NCI-H1930 (cell line): ENCODE data around the gene CEP112.

Experiments
- DNase-seq, 2 experiments: peaks; one replicate each; lab custom pipeline; 2025; lab: John Stamatoyannopoulos, UW

CEP112 gene

DNA sequence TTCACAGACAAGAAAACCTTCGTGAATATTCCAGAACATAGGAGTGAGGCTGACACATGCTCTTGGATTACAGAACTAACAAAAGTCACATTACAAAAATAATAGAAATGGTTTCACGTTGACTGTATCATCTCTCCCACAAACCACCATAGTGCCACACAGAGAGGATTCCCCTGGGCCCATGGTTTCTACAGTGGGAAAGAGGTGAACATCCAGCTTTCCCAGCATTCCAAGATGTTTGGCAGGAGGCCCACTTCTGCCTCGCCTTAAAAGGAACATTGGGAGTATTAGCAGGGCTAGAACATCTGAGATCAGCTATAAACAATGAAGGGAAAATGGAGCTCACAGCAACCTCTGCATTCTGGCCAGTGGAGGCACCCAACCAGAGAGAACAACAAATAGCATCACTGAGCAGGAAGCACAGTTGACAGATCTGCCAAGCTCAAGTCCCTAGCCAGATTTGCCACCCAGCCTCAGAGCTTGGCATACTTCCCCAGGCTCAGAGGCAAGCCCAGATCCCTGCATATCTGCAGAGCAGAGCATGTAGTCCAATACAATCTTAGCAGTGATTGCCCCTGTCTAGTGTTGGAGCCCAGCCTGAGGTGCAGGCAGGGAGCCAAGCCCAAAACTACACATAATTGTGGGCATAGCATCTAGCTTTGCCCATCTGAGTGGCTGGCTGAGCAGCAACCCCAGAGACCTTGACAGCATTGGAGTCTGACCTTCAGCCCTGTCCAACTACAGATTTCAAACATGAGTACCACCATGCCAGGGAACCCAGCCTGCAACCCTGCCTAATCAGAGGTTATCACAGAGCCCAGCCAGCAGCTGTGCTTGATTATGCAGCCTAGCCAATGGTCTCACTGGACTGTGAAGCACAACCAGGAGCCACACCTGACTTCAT, 260.4 kb downstream of the CEP112 start:
- DNase-seq: no peak

DNA sequence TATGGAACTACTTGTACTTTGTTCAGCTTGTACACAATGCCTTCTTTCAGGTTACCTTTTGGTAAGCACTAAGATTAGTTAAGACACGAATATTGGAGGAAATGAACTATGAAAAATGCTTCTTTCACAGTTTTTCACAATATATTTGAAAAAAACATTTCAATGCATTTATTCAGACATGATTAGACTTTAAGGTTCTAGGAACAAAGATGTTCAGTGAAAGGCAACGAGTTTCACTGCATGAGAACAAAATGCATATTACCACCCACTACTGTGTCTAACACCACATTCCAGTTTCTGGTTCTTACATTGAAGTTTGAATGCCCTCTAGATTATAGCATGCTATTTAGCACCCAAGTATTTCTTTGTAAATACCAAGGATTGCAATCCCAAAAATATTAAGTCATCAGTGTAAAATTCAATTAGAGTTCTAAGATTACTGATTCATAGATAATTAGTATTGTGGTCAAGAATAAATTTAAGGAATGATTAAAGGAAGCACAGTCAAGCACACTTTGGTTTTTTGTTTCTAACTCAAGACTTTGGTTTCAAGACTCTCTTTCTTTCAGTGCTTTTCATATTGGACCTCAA, 261.7 kb downstream of the CEP112 start:
- DNase-seq: no peak

DNA sequence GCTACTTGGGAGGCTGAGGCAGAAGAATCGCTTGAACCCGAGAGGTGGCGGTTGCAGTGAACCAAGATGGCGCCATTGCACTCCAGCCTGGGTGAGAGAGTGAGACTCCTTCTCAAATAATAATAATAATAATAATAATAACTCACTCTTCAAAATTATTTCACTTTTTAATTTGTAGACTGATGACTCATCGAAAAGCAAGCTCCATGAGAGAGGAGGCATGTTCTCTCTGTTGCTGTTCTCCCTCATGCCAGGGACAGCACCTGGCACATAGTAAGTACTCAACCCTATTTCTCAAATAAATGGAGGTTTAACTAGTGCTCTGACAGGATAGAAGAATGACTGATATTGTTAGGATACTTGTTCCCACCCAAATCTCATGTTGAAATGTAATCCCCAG, 265.3 kb downstream of the CEP112 start:
- DNase-seq: no peak

DNA sequence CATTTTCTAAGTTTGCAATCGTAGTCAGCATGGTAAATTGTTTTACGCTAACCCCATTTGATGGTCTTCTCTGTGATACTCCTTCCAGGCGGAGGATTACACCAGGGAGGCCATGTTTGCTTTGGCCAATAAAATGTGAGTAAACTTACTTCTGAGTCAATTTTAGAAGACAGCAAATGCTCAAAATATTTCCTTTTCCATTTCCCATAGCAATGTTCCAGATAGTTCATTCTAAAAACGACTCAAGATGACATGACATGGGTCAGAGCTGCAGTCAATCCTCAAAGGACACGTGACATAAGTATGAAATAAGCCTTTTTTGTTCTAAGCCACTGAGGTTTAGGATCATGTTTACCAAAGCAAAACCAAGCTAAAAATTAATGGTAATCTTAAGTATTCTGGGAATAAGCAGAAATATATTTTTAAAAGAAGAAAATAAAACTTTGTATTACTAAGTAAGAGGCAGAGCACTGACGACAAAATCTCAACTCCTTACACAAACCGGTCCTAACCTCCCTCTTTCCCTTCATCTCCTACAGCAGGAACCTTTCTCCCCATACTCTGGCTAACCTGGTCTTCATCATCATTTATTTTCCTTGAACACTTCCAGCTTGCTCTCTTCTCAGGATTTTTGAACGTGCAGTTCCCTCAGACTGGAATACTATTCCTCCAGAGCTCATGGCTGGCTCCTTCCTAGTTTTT, 266.2 kb downstream of the CEP112 start:
- DNase-seq: no peak

DNA sequence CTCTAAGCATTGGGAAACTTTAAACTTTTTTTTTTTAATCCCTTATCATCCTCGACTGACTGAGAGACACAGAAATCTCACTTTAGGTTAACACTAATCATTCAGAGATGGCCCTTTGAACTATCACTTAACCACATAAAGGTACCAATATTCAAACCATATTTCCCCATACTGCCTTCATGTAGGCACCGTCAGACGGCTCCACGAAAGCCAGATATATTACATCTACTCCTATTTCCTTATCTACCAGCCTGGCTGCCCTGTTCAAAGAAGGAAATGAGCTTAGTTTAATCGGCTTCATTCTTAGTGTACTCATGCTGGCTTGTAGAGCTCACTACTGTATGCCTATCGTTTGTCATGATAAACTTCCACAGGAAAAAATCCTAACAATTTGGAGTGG, 270.9 kb downstream of the CEP112 start:
- DNase-seq: no peak

DNA sequence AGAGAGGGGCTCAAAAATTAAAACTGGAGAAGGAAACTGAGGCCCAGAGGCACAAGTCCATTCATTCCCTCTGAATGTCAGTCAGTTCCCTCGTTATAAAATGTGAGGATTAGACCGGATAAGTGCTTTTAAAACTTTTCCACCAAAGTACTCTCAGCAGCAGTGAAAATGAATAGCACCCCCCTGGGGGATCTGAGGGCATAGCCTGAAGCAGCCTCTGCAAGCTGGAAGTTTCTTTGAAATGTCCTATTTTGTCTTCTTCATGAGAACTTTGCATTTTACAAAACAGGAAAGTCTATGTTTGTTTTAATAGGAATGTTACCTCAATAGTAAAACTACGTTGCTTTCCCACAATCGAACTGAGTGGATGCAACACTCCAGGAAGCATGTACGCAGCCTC, 273.0 kb downstream of the CEP112 start:
- DNase-seq: no peak

DNA sequence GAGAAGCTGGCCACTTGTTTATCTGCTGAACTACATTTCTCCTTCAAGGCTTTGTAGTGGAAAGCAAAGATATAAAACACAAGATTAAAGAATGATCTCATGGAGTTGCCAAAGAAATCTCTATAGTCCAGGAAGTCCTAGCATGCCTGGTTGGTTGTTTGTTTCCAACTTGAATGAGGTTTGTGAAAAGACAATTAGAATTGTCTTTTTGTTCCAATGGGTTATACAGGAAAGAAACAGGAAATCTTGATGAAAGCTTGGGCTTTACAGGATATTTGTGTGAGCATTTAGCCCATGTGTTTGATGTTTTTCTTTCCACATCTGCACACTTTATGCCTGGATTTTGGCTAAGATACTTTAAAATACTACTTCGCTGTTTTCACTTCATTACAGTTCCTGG, 273.4 kb downstream of the CEP112 start:
- no peak for DNase-seq

DNA sequence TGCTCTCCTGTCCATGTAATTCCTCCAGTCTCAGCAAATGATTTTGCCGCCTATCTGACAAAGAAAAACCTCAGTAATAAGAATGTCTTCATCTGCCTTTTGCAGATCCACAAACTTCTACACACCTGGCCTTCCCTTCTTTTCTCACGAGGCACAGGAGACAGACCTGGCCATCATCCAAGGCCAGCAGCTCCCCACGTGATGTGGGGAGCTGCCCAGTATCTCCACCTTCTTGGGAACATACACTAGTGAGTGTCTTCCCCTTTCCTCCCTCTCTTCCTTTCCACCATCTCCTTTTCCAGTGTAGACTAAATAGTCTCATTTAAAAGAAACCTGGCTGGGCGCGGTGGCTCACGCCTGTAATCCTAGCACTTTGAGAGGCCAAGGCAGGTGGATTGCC, 274.4 kb downstream of the CEP112 start:
- no peak for DNase-seq

DNA sequence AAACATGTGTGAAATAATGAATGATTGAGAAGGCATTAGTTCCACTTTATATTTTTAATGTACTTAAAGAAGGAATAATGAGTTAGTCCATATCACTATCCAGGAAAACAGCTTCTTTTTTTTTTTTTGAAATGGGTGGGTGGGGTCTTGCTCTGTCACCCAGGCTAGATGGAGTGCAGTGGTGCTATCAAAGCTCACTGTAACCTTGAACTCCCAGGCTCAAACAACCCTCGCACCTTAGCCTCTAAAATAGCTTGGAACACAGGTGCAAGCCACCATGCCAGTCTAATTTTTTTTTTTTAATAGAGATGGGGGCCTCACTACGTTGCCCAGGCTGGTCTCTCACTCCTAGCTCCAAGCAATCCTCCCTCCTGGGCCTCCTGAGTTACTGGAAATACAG, 275.5 kb downstream of the CEP112 start:
- no peak for DNase-seq

DNA sequence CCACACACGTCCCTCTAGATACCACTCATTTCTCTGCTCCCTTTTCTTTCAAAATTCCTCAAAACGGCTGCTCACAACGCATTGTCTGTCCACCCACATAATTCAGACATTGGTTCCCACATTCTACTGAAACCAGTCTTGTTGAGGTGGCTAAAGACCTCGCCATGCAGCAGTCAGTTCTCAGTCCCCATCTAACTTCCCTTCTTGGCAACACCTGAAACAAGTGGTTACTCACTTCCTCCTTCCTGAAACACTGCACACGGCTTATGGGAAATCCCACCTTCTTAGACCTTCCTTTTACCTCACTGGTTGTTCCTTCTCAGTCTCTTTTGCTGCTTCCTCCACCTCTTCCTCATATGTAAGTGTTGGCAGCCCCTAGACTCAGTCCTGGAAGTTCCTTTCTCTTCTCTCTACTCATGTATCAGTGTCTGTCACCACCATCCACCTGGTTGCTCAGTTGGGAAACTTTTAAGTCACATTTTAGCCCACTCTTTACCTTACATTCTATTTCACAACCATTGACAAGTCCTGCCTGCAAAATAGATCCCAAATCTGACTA, 277.1 kb downstream of the CEP112 start:
- DNase-seq: no peak

DNA sequence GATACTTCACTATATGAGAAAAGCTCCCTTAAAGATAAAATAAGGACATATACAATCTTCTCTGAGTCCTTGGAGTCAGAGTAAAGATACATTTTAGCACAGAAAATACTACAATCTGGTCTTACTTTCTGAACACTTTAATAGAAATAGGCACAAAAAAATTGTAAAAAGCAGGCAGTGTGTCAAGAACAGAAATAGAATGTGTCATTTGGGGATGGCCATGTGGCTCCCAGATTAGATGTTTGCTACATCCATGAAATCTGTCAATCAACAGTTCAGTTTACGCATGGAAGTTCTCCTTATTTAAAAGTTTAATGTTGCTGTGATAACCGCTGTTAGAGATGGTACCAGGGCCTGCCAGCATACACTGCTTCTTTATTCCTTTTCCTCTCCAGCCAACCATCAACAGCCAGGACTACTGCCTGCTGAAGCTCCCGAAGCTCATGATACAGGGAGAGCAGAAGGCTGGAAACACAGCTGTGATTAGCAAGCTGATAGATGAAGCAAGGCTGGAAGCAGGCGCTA, 278.5 kb downstream of the CEP112 start:
- DNase-seq: no peak

DNA sequence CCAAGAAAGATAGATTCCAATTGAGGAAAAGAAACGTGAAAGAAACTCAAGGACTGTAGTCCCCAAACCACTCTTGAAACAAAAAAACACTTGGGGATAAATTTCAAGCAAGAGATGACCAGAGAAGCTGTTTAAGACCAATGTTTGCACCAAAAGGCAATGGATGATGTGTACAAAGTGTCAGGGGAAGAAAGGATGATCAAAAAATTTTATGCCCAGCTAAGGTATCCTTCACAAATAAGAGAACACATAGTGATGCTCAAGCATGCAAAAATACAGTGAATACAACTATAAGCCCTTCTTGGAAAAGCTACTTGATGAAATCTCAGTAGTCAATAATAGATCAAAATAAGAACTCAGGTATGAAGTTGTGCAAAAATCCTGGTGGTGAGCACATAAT, 281.1 kb downstream of the CEP112 start:
- no peak for DNase-seq

DNA sequence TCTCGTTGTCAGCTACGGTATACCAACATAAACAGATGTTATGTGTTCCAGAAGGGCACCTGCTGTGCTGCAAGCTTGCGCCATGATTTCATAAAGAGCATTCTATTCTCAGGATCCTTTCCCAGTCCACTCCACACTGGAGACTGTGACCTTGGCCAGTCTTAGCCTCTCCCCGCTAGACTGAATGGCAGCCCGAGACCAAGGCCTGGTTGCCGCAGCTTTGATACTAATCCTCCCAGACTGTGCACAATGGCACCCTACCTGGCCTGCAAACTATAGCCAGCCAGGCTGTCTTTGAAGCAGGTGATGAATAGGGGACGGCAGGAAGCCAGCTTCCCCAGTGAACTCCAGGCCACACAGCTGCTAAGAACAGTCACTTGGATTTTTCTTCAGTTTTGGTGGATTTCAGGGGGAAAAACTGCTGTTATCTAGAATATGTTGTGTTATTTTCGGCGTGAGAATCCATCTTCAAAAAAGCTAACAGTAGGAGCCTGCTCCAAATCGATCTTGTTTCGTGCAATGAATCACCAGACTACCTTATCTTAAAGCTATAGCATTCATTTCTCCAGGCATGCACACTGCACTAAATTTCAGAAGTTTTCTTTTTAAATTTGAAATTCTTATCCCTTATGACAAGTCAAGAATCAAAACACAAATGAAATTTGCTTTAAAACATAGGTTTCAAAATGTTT, 289.0 kb downstream of the CEP112 start:
- peak; percentile 61 to 66 for DNase-seq

DNA sequence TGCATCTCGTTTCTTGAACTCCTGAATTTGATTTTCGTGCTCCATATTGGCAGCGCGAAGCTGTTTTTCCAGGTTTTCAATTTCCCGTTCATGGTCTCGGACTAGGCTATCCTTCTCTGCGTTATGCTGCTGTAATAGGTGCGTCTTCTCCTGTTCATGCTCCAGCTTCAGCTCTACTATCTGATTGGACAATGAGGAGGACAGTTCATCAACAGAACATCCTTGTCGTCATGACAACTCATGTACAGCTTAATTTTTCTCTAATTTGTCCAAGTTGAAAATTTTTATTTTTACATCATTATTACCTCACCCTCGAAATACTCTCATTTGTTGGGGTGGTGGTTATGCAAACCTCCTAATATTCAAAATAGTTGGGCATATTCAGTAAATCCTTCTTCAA, 289.8 kb downstream of the CEP112 start:
- peak; percentile 60 to 61 for DNase-seq

DNA sequence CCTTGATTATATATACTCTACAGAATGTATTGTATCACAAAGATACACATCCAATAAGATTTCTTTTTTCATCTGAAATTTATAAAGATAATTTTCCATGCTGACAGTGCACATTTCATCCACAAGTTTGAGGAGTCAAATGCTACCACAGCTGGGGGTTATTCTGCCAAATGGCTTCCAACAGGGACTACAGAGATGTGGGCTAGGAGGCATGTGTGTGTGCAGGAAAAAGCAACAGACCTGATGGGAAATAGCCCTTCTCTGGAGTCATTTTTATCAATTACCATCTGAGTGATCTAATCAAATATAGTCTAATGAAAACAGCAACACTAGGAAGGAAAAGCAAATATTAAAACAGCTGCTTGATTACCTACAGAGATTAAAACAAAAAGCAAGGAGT, 290.5 kb downstream of the CEP112 start:
- DNase-seq: peak; percentile 59 to 73

DNA sequence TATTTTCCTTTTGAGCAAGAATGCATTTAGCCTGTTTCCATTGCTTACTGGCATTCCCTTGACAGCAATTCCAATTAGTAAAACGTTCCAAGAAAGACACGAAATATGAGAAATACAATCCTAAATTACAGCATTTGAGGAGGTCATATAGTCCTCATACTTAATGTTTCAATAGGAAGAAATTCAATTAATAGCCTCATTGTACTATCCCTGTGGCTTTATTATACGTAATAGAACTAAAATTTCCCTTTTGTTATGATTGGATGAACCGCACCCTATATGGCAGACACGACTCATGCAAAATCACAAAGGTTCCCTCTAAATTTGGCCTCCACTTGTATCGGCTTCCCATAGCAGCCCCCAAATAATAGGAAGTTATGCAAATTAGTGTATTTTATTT, 291.7 kb downstream of the CEP112 start:
- DNase-seq: peak in 1 of 2 experiments; percentile 7

DNA sequence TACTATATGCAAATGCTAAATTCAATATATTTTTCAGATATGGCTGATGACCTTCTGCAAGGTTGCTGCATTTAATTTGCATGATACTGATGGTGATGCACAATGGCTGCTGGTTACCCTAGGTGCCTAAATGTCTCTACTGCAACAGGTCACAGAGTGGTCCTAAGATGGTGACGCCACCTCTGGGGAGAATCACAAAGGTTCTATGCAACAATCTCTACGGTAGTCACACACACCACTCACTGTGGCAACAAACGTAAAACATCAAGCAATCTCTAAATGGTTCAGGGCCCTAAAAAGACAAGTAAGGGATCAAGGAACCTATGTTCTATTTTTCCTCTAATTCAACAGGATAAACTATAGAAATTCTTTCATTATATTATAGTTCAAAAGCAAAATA, 293.3 kb downstream of the CEP112 start:
- peak; percentile 7 to 42 for DNase-seq

DNA sequence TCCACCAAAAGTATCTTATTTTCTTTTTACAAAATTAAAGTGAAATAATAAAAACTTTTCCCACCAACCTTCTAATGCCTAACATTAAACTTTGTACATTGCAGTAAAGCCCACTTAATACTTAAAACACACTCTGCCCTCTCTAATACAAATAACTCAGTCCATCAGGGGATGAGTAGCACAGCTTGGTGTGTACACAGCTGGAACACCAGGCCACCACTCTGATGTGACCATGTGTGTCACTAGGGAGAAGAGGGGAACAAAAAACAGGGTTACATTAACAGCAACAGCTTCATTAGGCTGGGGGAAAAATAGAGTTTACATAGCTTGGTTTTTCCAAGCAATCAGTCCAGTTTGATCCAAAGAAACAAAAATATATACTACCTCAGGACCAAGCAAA, 295.0 kb downstream of the CEP112 start:
- DNase-seq: peak; percentile 47 to 59

DNA sequence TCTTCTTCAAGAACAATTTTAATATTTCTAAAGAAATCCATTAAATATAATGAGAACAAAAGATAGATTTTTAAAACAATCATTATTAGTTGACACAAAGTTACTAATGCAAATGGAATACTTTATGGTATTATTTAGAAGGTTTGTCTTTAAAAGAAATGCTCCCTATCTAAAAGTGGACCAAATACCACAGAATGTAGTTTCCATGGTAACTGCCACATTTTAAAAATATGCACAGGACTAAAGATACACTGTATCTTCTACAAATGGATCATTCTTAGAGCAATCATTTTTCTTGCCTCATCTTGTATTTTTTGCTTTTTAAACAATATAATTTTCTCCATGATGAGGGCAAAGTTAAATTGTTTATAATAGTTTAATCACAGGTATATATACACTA, 296.0 kb downstream of the CEP112 start:
- no peak for DNase-seq

DNA sequence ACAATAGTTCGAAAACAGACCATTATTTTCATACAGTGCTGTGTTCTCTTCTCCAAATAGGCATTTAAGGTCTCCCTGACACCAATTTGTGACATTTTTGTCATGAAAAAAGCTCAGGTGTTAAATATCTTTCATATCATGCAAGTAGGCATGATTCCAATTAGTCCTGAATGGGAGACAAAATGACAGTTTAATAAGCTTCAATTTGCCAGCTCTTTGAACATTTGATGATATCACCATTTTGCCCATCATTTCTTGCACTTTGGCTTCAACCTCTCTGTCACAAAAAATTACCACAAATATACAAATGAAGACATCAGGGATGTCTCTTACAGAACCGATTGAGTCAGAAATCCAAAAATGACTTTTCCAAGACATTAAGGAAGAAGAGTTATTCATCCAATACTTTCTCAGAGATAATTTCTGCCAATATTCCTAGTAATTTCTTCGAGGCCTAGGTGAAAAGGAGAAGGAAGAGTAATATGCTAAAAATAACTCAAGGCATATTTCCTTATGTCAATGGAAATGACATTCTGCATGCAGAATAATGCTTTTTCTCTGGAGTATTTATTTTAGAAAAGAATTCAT, 298.1 kb downstream of the CEP112 start:
- no peak for DNase-seq

DNA sequence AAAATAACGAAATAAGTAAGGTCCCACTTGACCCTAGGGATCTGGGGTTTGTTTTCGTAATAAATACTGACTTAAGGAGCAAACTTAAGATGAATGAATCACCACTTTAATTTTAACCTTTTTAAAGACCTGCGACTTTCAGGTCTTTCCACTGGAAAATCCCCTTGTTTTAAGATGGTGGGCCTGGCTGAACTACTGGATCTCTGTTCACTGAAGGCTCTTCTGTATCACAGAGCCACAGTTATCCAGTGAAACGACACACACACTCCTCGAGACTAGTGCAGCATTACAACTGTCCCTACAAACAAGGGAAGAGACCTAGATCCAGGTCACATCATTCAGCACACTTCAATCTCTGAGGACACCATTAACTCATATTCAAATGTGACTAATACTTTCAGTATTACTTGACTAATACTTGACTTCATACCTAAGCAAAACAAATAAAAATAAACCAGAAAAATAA, 299.0 kb downstream of the CEP112 start:
- DNase-seq: no peak
